ENCODE measurements around the gene GPC2.
A peak's percentile ranks its signal among the peaks of the same experiment; 100 is the strongest.

Gene GPC2

GRCh38 chr7:100169147-100169850 is 7.9 kb downstream of the GPC2 start:
- no peak for DNase-seq (ENCODE audit: low read depth)

GRCh38 chr7:100167912-100168323 is 9.3 kb downstream of the GPC2 start:
- peak; percentile 27 for DNase-seq (ENCODE audit: low read depth)

DNA sequence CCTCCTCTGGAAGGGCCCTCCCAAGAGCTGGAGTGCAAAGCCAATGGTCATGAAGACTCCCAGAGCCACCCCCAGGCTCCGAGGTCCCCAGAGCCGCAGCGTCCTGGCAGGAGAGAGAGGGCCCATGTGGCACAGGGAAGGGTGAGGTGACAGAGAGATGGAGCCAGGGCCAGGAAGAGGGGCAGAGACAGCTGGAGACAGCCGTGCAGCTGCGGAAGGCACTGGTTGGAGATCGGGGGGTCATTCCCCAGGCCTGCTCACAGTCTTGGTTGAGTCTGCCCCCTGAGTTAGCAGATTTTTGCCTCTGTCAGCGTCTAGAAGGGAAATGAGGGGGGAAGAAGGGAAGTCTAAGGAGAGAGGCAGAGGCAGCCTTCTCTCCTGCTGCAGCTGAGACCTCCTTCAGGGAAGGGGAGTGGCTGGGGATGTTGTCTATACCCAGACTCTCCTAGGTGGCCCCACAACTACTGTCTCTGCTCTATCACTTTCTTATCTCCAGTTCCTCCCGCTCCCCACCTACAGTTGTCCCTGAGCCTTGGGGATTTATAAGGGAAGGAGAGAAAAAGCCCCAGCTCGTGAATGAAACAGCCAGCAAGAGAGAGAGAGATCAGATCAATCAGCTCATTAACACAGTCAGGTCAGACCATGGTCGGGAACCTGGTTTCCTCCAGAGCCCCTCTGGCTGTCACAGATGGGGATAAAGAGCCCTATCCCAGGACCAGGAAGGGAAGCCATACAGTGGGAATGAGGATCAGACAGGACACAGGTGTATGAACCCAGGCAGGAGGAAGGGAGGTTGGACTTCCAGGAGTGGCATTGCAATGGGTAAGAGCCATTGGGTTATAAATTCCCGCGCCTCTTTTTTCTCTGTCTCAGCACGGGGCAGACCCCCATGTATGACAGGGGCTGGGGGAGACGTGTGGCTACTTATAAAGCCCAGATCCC is 9.9 kb downstream of the GPC2 start:
- no peak for DNase-seq (ENCODE audit: low read depth)

DNA sequence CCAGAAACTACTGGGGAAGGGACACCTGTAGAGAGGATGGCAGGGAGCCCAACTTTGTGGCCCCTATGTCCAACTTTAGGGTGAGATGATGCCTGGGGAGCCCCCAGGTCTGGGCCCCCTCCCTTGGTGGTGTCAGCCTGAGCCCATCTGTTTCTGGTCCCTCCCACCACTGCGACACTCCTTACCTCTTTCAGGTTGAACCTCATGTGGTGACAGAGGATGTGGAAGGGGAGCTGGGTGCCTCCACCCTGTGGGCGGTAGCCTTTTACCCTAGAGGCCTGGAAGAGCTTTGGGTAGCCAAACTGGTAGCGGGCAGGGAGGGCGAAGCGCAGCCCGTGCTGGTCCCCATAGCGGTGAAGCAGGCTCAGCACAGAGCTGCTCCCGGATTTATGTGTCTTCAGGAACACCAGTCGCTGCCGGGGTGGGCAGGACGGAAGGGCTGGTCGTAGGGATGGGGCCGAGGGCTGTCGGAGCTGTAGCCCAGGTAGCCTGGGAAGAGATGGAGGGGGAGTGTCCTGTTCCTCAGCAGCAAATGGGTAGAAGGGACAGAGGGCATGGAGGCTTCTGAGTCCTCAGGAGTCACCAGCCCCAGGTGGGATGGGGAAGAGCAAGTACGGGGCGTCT is 10.8 kb downstream of the GPC2 start:
- DNase-seq (ENCODE audit: low read depth): no peak

DNA sequence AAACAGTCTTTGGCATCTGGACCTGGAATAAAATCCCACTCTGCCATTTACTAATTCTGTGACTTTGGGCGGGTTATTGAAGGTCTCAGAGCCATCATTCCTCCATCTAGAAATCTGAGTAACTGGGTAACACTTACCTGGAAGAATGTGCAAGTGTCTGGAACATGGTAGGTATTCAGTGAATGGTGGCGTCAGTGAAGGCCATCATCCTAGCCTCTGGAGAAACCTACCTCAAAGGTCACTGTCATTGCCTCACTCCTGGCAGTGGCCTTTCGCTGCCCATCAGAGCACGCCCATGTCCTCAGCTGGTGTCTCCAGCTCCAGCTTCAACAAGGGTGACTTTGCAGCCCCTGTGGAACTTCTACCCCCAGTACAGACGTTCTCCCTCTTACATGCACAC is 13.3 kb downstream of the GPC2 start:
- no peak for DNase-seq (ENCODE audit: low read depth)

DNA sequence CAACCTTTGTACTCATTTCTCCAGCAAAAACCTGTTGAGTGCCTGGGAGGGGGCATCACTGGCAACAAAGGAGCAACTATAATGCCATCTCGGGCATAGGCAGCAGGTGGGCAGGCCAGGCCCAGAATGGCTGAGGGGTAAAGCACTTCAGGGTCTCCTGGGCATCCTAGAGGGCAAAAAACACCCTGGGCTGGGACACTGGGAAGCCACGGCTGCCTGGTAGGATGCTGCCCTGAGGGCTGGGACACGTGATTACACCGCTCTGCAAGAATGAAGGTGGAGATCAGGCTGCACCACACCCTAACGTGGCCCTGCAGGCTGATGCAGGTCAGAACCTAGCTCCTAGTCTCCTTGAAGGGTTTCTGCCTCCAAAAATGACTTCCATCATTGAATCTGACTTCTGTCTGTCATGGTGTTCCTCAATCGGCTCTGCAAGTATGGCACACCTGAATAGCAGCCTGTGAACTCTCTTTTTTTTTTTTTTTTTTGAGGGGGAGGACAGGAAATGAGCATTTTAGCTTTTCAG is 14.1 kb downstream of the GPC2 start:
- DNase-seq (ENCODE audit: low read depth): peak; percentile 21

GRCh38 chr7:100160067-100160466 is 17.1 kb downstream of the GPC2 start:
- no peak for DNase-seq (ENCODE audit: low read depth)

DNA sequence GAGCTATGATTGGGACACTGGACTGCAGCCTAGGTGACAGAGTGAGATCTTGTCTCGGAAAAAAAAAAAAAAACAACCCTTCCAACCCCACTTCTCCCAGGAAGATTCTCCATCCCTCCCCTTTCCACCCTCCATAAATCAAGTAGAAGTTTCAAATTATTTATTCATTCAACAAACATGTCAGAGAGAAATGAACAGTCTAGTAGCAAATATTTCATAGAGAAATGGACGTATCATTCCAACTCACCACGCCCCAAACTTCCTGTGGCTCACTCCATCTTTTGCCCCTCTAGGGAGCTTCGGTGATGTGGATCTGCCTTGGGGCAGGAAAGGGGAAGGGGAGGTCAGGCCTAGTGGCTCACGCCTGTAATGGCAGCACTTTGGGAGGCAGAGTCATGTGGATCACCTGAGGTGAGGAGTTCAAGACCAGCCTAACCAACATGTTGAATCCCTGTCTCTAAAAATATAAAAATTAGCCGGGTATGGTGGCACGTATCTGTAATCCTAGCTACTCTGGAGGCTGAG is 18.0 kb downstream of the GPC2 start:
- DNase-seq (ENCODE audit: low read depth): no peak

GRCh38 chr7:100158229-100159098 is 18.7 kb downstream of the GPC2 start, which contains the start of gene TRAPPC14:
TSS of gene TRAPPC14 (minus strand) at chr7:100158723. CDS start at chr7:100158499, 224 bp downstream.
- DNase-seq (ENCODE audit: low read depth): peak; percentile 86

DNA sequence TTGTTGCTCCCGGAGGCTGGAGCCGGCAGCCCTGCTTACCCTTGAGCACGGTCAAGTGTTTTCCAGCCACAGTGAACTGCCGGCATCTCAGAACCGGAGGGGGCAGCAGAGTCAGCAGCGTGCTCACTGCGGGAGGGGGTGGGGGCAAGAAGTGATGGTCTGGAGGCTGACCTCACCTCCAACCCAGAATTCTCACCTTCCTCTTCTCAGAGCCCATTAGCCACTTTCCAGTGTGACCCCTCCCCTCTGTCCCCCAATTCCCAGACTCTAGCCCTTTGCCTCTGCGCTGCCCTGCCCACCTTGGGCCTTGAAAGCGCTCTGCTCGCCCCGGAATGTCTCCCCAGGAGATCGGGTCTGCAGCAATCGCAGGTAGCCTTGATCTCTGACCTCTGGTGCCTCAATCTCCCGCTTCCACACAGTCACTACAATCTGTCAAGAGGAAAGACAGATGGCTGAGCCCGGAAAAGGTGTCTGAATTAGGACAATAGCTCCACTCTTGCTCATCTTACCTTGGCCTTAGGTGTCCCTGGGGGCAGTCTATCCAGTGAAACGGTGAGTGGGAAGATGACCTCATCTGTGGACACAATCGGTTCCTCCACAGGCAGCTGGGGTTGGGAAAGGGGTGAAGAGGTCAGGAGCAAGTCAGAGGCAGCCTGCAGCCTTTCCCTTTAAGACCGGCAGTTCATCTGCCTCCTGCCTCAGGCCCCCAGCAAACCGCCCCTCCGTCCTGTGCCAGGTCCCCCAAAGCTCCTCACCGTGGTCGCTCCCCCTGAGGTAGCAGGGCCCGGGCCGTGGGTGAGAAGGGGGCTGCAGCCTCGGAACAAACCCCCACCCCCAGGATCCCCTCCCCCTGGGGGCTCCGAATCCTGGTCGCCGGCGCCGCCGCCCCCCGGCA is 19.6 kb downstream of the GPC2 start:
- peak; percentile 63 for DNase-seq (ENCODE audit: low read depth)

DNA sequence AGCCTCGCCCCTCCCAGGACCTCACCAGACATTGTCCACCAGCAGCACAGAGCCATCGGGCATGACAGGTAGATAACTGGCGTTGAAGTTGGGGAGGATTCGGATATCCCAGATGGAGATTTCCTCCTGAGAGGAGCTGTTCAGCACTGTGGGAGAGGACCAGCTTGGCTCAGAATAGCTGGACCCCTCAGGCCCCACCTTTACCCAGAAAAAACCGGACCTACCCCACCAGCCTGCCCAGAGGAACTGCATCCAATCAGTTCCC is 20.2 kb downstream of the GPC2 start:
- DNase-seq (ENCODE audit: low read depth): no peak

DNA sequence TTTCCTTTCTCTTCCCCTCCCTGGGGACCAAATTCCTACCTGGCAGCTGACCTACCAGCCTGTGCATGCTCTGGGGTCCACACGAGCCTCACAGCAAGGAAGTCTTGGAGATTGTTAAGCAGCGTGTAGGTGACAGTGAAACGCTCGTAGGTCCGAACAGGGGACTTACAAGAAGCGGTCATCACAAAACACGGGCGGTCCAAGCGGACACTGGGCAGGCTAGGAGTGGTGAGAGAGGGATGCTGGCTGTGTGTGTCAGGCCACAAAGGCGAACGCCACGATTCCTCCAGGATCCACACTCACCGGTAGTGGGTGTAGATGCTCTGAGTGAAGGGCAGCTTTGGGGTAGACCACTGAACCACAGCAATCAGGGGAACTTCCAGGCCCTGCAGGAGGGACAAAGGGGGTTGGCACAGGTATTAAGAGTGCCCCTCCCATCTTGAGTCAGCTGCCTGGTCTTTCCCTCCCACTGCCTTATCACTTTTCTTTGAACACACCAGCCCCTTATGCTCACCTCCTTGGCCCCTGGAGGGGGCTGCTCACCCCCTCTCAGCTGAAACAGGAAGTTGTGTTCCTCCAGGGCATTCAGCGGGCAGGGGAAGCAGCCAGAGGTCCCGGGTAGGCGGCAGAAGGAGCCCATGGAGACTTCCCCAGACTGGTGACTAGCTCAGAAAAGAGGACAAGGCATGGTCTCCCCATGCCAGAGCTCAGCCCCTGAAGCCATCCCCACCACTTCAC is 20.7 kb downstream of the GPC2 start:
- DNase-seq (ENCODE audit: low read depth): no peak

DNA sequence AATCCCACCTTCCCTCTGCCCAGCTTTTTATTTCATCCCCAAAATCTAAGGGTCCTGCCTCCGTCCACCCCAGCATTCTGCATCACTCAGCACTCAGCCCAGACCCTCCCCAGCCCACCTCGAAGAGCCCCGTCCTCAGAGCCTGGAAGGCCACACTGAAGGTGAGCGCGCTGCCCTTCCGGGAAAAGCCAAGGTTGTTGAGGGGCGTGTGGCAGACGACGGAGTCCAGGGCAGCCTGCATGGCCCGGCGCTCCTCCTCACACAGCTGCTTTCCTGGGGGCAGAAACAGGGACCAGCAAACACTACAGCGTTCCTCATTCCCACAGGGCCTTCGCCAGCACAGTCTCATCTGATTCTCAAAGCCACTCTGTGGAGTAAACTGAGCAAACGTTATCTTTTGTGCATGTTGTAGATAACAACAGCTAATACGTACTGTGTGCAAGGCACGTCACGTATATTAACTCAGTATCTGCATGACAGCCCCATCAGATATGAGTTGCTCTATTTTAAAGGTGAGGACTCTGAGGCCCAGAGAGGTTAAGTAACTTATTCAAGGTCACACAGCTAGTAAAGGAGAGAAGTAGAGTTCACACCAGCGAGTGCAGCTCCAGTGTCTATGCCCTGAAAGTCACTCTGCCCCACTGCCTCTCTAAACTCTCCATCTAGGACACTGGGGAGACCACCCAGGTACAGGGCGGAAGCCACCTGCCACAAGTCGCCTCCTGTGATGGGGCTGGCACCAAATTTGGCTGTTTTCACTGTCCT is 21.4 kb downstream of the GPC2 start:
- DNase-seq (ENCODE audit: low read depth): no peak

- DNase-seq (ENCODE audit: low read depth): no peak
Measured at GRCh38 chr7:100154651-100155491, 22.3 kb downstream of the GPC2 start.

DNA sequence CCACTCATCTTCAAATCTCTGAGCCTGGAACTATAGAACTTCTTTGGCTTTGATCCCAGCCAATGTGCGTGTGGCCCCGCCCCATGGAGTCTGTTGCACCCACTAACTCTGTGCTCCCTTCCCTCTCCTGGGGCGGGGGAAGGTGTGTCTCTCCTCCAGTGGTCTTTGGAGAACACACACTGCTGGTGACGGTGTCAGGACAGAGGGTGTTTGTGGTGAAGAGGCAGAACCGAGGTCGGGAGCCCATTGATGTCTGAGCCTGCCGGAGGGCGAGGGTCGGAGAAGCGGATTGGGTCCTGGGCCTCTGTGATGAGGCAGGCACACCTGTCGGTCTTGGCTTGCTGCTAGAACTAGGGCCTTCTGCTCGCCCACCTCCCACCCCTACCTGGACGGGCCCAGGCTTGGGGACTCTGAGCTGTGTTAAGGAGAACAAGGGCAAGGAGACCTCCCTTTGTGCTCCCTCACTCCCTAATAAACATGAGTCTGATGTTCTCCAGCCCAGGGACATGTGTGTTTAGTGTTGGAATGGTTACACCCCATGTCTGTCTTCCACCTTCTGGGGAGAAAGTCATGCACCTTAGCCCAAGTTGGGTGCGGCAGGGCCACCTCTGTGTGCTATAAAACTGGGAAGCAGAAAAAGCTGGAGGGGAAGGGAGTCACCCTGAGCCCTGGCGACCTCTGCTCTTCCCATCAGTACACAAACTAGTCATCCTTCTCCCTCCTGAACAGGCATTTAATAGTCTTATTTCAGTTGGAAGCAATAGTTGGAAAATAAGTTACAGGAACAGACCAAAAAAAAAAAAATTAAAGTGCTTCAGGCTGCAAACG is 23.3 kb downstream of the GPC2 start:
- DNase-seq (ENCODE audit: low read depth): no peak

DNA sequence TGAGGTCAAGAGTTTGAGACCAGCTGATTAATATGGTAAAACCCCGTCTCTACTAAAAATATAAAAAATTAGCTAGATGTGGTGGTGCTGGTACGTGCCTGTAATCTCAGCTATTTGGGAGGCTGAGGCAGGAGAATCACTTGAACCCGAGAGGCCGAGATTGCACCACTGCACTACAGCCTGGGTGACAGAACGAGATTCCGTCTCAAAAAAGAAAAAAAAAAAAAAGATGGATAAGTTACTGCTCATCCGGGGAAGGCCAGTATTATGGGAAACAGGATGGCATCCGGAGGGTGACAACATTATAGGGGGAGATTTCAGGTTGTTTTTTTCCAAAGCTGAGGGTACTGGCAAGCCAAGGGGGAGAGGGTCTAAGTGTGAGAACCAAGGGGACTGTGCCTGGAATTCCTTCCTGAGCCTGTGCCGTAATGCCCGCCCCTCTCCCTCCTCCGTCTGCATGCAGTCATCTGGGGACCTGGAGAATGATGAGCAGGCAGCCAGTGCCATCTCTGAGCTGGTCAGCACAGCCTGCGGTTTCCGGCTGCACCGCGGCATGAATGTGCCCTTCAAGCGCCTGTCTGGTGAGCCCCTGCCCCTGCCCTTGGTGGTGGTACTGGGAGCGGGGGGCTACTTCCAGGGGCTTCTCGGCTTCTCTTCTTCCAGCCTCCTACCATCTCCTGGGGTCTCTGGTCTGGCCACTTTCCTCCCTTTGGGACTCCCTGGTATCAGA is 24.1 kb downstream of the GPC2 start:
- DNase-seq (ENCODE audit: low read depth): no peak

Measured in EH (cell line).